ENCODE results near the gene YJEFN3.

The YJEFN3 gene

GRCh38 chr19:19487077-19487949 is 41.4 kb upstream of the YJEFN3 start:
- TF ChIP-seq CTCF (IDR thresholded peaks at IDR 0.05; ENCODE audit: low read length) (no peak), EZH2 (IDR thresholded peaks at IDR 0.05; ENCODE audit: borderline replicate concordance, low read length) (no peak)
- no peaks in the 10 kb centered on the region for H3K9me2 ChIP-seq (ENCODE audit: low read depth, low read length)
- H4K20me1 ChIP-seq (ENCODE audit: insufficient read depth, low read length): no peaks in the 10 kb centered on the region
- H3F3A ChIP-seq (ENCODE audit: insufficient read depth, low read length): 0 out of 2 replicates have a peak, but pooled peaks cover 8% of the 10 kb centered on the region
- H3K36me3 ChIP-seq (ENCODE audit: insufficient read depth, low read length): peaks cover 29% of the 10 kb centered on the region; the same call in 1 of the 2 replicates
- H3K4me2 ChIP-seq (ENCODE audit: low read length): peak overlapping the region; percentile 52; the same call in 1 of the 2 replicates
- peak overlapping the region; percentile 98 for H3K27ac ChIP-seq (ENCODE audit: low read depth, low read length, poor library complexity, severe bottlenecking)
- H3K9ac ChIP-seq (ENCODE audit: low read length): peak overlapping the region; percentile 66; the same call in 1 of the 2 replicates
- H3K4me3 ChIP-seq (ENCODE audit: low read depth, low read length, poor library complexity, severe bottlenecking): peak overlapping the region; percentile 39
- peaks cover 6% of the 10 kb centered on the region; the same call in 1 of the 2 replicates for H3K79me2 ChIP-seq (ENCODE audit: insufficient read depth, low read length)
- no peaks in the 10 kb centered on the region for H3K27me3 ChIP-seq (ENCODE audit: insufficient read depth, low read length)
- H2AFZ ChIP-seq (ENCODE audit: low read length): no peak overlapping the region
- peaks cover 64% of the 10 kb centered on the region for H3K4me1 ChIP-seq (ENCODE audit: insufficient read depth, low read length, severe bottlenecking)
- H3K9me3 ChIP-seq (ENCODE audit: low read length): no peaks in the 10 kb centered on the region

- Histone ChIP-seq H3K4me3 (ENCODE audit: low read depth, low read length, poor library complexity, severe bottlenecking) (peak overlapping the region; percentile 39), H3K27me3 (ENCODE audit: insufficient read depth, low read length) (no peaks in the 10 kb centered on the region), H3K4me1 (ENCODE audit: insufficient read depth, low read length, severe bottlenecking) (peaks cover 64% of the 10 kb centered on the region), H4K20me1 (ENCODE audit: insufficient read depth, low read length) (no peaks in the 10 kb centered on the region), H3K9me3 (ENCODE audit: low read length) (no peaks in the 10 kb centered on the region), H3F3A (ENCODE audit: insufficient read depth, low read length) (0 out of 2 replicates have a peak, but pooled peaks cover 8% of the 10 kb centered on the region), H3K9ac (ENCODE audit: low read length) (peak overlapping the region; percentile 66), H3K9me2 (ENCODE audit: low read depth, low read length) (no peaks in the 10 kb centered on the region), H2AFZ (ENCODE audit: low read length) (no peak overlapping the region), H3K79me2 (ENCODE audit: insufficient read depth, low read length) (peaks cover 6% of the 10 kb centered on the region; the same call in 1 of the 2 replicates), H3K4me2 (ENCODE audit: low read length) (peak overlapping the region; percentile 52), H3K27ac (ENCODE audit: low read depth, low read length, poor library complexity, severe bottlenecking) (peak overlapping the region; percentile 98), H3K36me3 (ENCODE audit: insufficient read depth, low read length) (peaks cover 29% of the 10 kb centered on the region)
- TF ChIP-seq CTCF (IDR thresholded peaks at IDR 0.05; ENCODE audit: low read length) (no peak), EZH2 (IDR thresholded peaks at IDR 0.05; ENCODE audit: borderline replicate concordance, low read length) (no peak)
Measured at GRCh38 chr19:19487950-19488874, 40.5 kb upstream of the YJEFN3 start.

- no peaks in the 10 kb centered on the region for H3K9me2 ChIP-seq (ENCODE audit: low read depth, low read length)
- peaks cover 6% of the 10 kb centered on the region; the same call in 1 of the 2 replicates for H3K79me2 ChIP-seq (ENCODE audit: insufficient read depth, low read length)
- 0 out of 2 replicates have a peak, but pooled peaks cover 8% of the 10 kb centered on the region for H3F3A ChIP-seq (ENCODE audit: insufficient read depth, low read length)
- H3K9me3 ChIP-seq (ENCODE audit: low read length): no peaks in the 10 kb centered on the region
- H3K4me3 ChIP-seq (ENCODE audit: low read depth, low read length, poor library complexity, severe bottlenecking): peak overlapping the region; percentile 39
- H3K4me1 ChIP-seq (ENCODE audit: insufficient read depth, low read length, severe bottlenecking): peaks cover 63% of the 10 kb centered on the region
- peaks cover 34% of the 10 kb centered on the region for H3K36me3 ChIP-seq (ENCODE audit: insufficient read depth, low read length)
- peak overlapping the region; percentile 52 for H3K4me2 ChIP-seq (ENCODE audit: low read length)
- H2AFZ ChIP-seq (ENCODE audit: low read length): no peak overlapping the region
- H3K27ac ChIP-seq (ENCODE audit: low read depth, low read length, poor library complexity, severe bottlenecking): peak overlapping the region; percentile 98
- no peaks in the 10 kb centered on the region for H4K20me1 ChIP-seq (ENCODE audit: insufficient read depth, low read length)
- no peaks in the 10 kb centered on the region for H3K27me3 ChIP-seq (ENCODE audit: insufficient read depth, low read length)
- peak overlapping the region; percentile 66 for H3K9ac ChIP-seq (ENCODE audit: low read length)
- TF ChIP-seq CTCF (IDR thresholded peaks at IDR 0.05; ENCODE audit: low read length) (no peak), EZH2 (IDR thresholded peaks at IDR 0.05; ENCODE audit: borderline replicate concordance, low read length) (no peak)
Measured at GRCh38 chr19:19488875-19489690, 39.6 kb upstream of the YJEFN3 start.

Data from OCI-LY1 (cell line).